Measurements from ENCODE around the gene PLA2G6. TPM values are rescaled to one million over a fixed set of nuclear protein-coding genes. Genes with fewer than 3 reads are reported as not detected.
A peak's percentile ranks its signal among the peaks of the same experiment; 100 is the strongest.

PLA2G6 gene
- total RNA-seq, 1 experiment from 2014 or later, result 29.9 TPM

DNA sequence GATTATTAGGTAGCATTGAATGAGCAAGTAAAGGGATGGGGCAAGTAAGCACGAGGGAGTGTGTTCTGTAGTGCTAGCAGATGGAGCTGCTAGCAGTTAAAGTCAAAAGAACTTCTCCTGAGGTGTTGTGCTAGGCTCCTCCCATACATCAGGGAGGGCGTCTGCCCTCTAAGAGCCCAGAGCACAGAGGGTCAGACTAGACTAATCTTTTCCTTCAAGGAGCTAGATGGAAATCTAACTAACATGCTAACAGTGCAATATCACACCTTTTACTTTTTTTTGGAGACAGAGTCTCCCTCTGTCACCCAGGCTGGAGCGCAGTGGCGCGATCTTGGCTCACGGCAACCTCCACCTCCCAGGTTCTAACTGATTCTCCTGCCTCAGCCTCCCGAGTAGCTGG lies 3.2 kb upstream of the PLA2G6 start (continued):
- TF ChIP-seq CREB1 (CRISPR knock-in tag; IDR thresholded peaks at IDR 0.05) (no peak), GABPB1 (CRISPR knock-in tag; IDR thresholded peaks at IDR 0.05) (no peak), MYBL2 (CRISPR knock-in tag; IDR thresholded peaks at IDR 0.05) (no peak), ZNF396 (CRISPR knock-in tag; IDR thresholded peaks at IDR 0.05; ENCODE audit: borderline replicate concordance) (no peak), JAZF1 (CRISPR knock-in tag; IDR thresholded peaks at IDR 0.05) (no peak), ARID4B (CRISPR knock-in tag; IDR thresholded peaks at IDR 0.05; ENCODE audit: borderline replicate concordance) (no peak), USF2 (CRISPR knock-in tag; IDR thresholded peaks at IDR 0.05) (no peak)

DNA sequence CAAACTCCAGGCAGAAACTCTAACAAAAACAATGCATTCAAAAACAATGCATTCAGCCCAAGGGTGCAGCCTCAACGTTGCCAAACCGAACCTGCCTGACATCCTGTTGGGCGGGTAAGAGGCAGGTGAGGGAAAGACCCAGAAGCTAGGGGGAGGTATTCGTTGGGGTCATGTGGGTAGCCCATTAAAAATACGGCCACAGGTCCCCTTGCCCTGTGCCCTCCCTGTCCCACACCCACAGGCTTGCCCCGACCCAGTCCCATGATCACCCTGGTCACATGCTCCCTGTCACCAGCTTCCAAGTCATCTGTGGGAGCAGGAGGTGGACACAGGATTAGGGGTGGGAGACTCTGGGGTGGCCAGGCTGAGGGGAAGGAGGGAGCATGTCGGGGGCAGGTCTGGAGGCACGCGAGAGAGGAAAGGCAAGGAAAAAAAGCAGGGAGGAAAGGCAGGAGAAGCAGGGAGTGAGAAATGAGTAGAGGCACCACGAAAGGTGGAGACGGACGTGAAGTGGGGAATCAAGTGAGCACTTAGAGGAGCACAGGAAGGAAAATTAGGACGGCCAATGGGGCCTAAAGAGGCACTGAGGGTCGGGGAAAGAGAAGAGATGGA lies 683 bp downstream of the PLA2G6 start:
- Mint-ChIP-seq H3K27ac (peak overlapping the region; percentile 99), H3K36me3 (no peaks in the 10 kb centered on the region), H3K4me3 (peak overlapping the region; percentile 89), H3K4me1 (peaks cover 33% of the 10 kb centered on the region), H3K9me3 (no peaks in the 10 kb centered on the region), H3K27me3 (ENCODE audit: low read depth) (no peaks in the 10 kb centered on the region)
- ATAC-seq, result no peak
- CTCF ChIA-PET, result interaction anchor here (0.5 to 1.6 kb wide), 5 partner anchors 34 to 129 kb away, joined by 3 to 6 read pairs (median 4); partner anchors contain the start of gene BAIAP2L2
- POLR2A ChIA-PET, result interaction anchor here (0.6 to 1.8 kb wide), 2 partner anchors 21 to 35 kb away, joined by 4 to 8 read pairs; partner anchors contain the start of gene MAFF
- DNase-seq (ENCODE audit: low spot score), result no peak
- TF ChIP-seq ETV6 (CRISPR knock-in tag; IDR thresholded peaks at IDR 0.05) (0 out of 2 replicates have a peak, but pooled peaks have one; percentile 24), ATF6 (CRISPR knock-in tag; IDR thresholded peaks at IDR 0.05) (no peak), PRDM15 (CRISPR knock-in tag; IDR thresholded peaks at IDR 0.05) (no peak), FOXP1 (CRISPR knock-in tag; IDR thresholded peaks at IDR 0.05; ENCODE audit: borderline replicate concordance) (peak; percentile 31; the same call in 1 of the 2 replicates), GRHL2 (CRISPR knock-in tag; IDR thresholded peaks at IDR 0.05; ENCODE audit: insufficient replicate concordance, severe bottlenecking) (no peak), USF1 (CRISPR knock-in tag; IDR thresholded peaks at IDR 0.05) (peak; percentile 57; the same call in 1 of the 2 replicates), PRRX2 (CRISPR knock-in tag; IDR thresholded peaks at IDR 0.05) (no peak), CREB1 (CRISPR knock-in tag; IDR thresholded peaks at IDR 0.05) (no peak), IRF2 (CRISPR knock-in tag; IDR thresholded peaks at IDR 0.05; ENCODE audit: borderline replicate concordance, low read depth) (no peak), NFE2L1 (CRISPR knock-in tag; IDR thresholded peaks at IDR 0.05) (0 out of 2 replicates have a peak, but pooled peaks have one; percentile 57), GABPB1 (CRISPR knock-in tag; IDR thresholded peaks at IDR 0.05) (no peak)
- TF ChIP-seq, protein P1, sequence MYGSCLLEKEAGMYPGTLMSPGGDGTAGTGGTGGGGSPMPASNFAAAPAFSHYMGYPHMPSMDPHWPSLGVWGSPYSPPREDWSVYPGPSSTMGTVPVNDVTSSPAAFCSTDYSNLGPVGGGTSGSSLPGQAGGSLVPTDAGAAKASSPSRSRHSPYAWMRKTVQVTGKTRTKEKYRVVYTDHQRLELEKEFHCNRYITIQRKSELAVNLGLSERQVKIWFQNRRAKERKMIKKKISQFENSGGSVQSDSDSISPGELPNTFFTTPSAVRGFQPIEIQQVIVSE (CRISPR knock-in tag; IDR thresholded peaks at IDR 0.05; ENCODE audit: borderline replicate concordance), result no peak
- TF ChIP-seq, protein P2, sequence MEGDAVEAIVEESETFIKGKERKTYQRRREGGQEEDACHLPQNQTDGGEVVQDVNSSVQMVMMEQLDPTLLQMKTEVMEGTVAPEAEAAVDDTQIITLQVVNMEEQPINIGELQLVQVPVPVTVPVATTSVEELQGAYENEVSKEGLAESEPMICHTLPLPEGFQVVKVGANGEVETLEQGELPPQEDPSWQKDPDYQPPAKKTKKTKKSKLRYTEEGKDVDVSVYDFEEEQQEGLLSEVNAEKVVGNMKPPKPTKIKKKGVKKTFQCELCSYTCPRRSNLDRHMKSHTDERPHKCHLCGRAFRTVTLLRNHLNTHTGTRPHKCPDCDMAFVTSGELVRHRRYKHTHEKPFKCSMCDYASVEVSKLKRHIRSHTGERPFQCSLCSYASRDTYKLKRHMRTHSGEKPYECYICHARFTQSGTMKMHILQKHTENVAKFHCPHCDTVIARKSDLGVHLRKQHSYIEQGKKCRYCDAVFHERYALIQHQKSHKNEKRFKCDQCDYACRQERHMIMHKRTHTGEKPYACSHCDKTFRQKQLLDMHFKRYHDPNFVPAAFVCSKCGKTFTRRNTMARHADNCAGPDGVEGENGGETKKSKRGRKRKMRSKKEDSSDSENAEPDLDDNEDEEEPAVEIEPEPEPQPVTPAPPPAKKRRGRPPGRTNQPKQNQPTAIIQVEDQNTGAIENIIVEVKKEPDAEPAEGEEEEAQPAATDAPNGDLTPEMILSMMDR (IDR thresholded peaks at IDR 0.05), result no peak
- TF ChIP-seq, protein P3, sequence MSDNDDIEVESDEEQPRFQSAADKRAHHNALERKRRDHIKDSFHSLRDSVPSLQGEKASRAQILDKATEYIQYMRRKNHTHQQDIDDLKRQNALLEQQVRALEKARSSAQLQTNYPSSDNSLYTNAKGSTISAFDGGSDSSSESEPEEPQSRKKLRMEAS (CRISPR knock-in tag; IDR thresholded peaks at IDR 0.05), result peak; percentile 31; the same call in 1 of the 2 replicates
